AG04450 (cell line): ENCODE measurements around the gene GRIPAP1. TPM values are rescaled to one million over a fixed set of nuclear protein-coding genes. Genes with fewer than 3 reads are reported as not detected.

Experiments used
- CTCF ChIA-PET: fragments of 300-600, 350-600 bp; formaldehyde crosslinking; extraction: SDS; loops from one replicate; lab custom pipeline; 2022; ENCODE audit warnings: antibody characterized with exemption, inconsistent platforms; lab: Charles Lee
- POLR2A ChIA-PET: fragments of 350-600 bp; formaldehyde crosslinking; extraction: SDS; loops from one replicate; lab custom pipeline; 2021; ENCODE audit warnings: antibody characterized with exemption, inconsistent platforms; lab: Yijun Ruan, JAX
- DNase-seq: peaks from one replicate; pipeline ENCODE4 v3.0.0-alpha.2; 2011; ENCODE audit warnings: low read depth, low spot score
- H3K27ac ChIP-seq: one replicate; pipeline ENCODE4 v1.5.1; 2012; ENCODE audit warnings: low read depth, low read length, control low read depth
- H3K27me3 ChIP-seq: one replicate; pipeline ENCODE4 v1.6.0; 2012; ENCODE audit warnings: low read length; ENCODE audit not compliant: control insufficient read depth, insufficient read depth
- H3K4me3 ChIP-seq: 2 replicates; pipeline ENCODE4 v1.5.1; 2011; ENCODE audit warnings: mild to moderate bottlenecking, low read depth, low read length, control low read depth
- H3K9me3 ChIP-seq: 2 replicates; pipeline ENCODE4 v1.5.1; 2012; ENCODE audit warnings: low read length; ENCODE audit not compliant: control insufficient read depth, insufficient read depth
- polyA plus RNA-seq: library from polyadenylated mRNA; depleted of rRNA; stranded (reverse); fragments of >200 nt; gene quantifications from 2 replicates; pipeline ENCODE4 v1.2.3, GENCODE V29; 2011
- TF ChIP-seq, protein P1 (sequence below): IDR thresholded peaks from 2 replicates; pipeline ENCODE4 v1.5.1; 2011; ENCODE audit warnings: low read depth, low read length, control low read depth, inconsistent platforms

The GRIPAP1 gene
- polyA plus RNA-seq, 1 experiment: 24.3 TPM

DNA sequence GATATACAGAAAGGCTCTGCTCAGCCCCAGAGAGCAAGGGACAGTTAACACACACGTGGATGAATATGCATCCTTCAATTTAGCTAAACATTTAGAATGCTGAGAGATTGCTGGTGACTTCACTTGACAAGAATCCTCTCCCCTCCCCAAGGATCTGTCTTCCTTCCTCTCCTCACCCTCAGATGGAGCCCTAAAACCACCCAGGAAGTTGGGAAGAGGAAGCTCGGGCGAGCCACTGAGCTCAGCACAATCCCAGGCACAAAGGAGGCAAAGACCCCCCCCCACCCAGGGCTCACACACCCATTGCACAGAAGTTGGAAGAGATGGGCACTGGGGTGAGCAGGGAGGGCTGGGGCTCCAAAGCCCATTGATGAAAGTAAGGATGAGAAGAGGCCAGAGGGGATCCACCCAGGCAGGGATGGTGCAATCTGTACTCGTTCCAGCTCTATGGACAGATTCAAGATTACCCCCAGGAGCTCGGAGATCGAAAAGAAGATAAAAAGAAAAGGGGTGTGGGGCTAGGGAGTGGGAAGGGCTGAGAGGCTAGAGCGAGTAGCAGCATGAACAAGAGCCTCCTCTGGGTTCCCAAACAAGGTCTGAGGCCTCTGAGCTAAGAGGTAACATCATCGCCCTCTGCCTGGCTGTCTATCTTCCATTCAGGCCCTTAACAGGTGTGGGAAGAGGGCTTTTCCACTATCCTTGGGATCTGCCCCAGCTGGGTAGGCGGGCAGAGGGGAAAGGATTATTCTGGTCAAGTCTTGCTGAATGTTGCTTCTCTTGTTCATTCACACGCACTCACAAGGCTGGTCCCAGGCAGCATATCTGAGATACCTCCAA lies 39.9 kb upstream of the GRIPAP1 start:
- ChIA-PET POLR2A (interaction anchor here (0.6 to 2.5 kb wide), 11 partner anchors 26 to 150 kb away, joined by 3 to 20 read pairs (median 6); partner anchors contain the start of genes GRIPAP1, PRAF2 and WDR45), CTCF (interaction anchor here (2.0 kb wide), 1 partner anchor 114 kb away, joined by 6 read pairs; no protein-coding TSS in a partner anchor)
- peak overlapping the region; percentile 79 for H3K4me3 ChIP-seq
- no peaks in the 10 kb centered on the region for H3K27me3 ChIP-seq
- TF ChIP-seq, protein P1, sequence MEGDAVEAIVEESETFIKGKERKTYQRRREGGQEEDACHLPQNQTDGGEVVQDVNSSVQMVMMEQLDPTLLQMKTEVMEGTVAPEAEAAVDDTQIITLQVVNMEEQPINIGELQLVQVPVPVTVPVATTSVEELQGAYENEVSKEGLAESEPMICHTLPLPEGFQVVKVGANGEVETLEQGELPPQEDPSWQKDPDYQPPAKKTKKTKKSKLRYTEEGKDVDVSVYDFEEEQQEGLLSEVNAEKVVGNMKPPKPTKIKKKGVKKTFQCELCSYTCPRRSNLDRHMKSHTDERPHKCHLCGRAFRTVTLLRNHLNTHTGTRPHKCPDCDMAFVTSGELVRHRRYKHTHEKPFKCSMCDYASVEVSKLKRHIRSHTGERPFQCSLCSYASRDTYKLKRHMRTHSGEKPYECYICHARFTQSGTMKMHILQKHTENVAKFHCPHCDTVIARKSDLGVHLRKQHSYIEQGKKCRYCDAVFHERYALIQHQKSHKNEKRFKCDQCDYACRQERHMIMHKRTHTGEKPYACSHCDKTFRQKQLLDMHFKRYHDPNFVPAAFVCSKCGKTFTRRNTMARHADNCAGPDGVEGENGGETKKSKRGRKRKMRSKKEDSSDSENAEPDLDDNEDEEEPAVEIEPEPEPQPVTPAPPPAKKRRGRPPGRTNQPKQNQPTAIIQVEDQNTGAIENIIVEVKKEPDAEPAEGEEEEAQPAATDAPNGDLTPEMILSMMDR: no peak
- H3K27ac ChIP-seq: peak overlapping the region; percentile 89
- H3K9me3 ChIP-seq: no peaks in the 10 kb centered on the region
- peak; percentile 29 for DNase-seq

DNA sequence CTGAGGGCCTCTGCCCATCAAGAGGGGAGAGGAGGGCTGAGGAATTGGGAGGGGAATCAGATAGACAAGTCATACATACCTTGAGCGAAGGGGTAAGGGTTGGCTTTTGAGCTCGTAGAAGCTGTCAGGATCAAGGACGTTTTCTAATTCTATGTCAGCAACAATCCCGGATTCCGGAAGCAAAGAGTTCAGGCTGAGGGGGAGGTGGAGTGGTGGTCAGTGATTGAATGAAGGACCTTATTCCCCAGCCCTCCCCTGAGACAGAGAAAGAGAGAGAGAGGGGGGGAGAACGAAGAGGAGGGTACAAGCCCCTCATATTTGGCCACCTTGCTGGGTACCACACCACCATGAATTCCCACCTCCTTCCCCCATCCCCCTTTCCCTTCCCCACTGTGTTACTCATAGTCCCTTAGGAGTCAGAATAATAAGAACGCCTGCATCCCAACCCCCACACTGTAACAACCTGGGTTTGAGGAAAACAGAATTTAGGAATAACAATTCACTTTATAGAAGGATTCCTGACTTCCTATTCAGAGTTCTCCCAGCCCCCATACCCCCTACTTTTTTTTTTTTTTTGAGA lies 38.4 kb upstream of the GRIPAP1 start:
- TF ChIP-seq, protein P1: no peak
- POLR2A ChIA-PET: interaction anchor here (0.9 to 1.7 kb wide), 4 partner anchors 12 to 82 kb away, joined by 5 to 6 read pairs (median 5); partner anchors contain the start of genes GRIPAP1 and PRAF2
- CTCF ChIA-PET: interaction anchor here (2.0 kb wide), 1 partner anchor 116 kb away, joined by 6 read pairs; no protein-coding TSS in a partner anchor
- DNase-seq: no peak
- Histone ChIP-seq H3K4me3 (peak overlapping the region; percentile 79), H3K27ac (peak overlapping the region; percentile 91), H3K9me3 (no peaks in the 10 kb centered on the region), H3K27me3 (no peaks in the 10 kb centered on the region)

- Histone ChIP-seq H3K4me3 (peak overlapping the region; percentile 79), H3K27ac (peak overlapping the region; percentile 91), H3K27me3 (no peaks in the 10 kb centered on the region), H3K9me3 (no peaks in the 10 kb centered on the region)
- ChIA-PET CTCF (interaction anchor here (2.0 kb wide), 1 partner anchor 116 kb away, joined by 6 read pairs; no protein-coding TSS in a partner anchor), POLR2A (interaction anchor here (0.8 to 1.7 kb wide), 5 partner anchors 12 to 81 kb away, joined by 3 to 6 read pairs (median 5); partner anchors contain the start of genes GRIPAP1 and PRAF2)
- TF ChIP-seq, protein P1: peak; percentile 15; the same call in 1 of the 2 replicates
- peak; percentile 81 for DNase-seq
These were observed 37.7 kb upstream of the GRIPAP1 start for GRCh38 chrX:49039598-49040375.

DNA sequence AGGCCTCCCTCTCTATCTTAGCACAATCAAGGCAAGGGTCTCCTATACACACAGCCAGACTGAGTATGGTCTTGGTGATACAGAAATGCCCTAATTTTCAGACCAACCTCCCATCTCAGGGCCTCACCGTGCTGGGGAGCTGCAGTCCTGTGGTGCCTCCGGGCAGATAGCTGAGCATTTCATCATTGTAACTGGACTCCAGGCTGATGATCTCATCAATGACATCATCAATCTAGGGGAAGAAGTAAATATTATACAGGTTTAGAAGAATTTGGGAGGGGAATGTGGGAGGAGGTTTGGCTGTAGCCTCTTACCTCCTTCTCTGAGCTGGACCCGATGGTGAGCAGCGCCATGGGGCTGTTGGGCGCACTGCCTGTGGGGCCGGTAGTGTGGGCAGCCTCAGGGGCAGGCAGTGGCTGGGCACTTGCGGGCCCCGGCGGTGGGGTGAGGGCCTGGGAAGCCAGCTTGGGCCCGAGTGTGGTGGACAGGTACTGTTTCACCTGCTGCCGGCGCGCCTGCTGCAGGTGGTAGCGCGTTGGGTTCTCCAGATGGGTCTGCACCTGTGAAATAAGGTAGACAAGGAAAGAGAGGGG lies 35.9 kb upstream of the GRIPAP1 start:
- peak; percentile 16 for DNase-seq
- Histone ChIP-seq H3K27me3 (no peaks in the 10 kb centered on the region), H3K4me3 (no peak overlapping the region), H3K9me3 (no peaks in the 10 kb centered on the region), H3K27ac (peak overlapping the region; percentile 52)
- TF ChIP-seq, protein P1: no peak
- POLR2A ChIA-PET: no interaction called here
- CTCF ChIA-PET: no interaction called here
